K562 (cell line): ENCODE data around the gene ITGB2.

Experiments used
- CTCF ChIP-seq, 3 experiments: IDR thresholded peaks in 2 of 3; conservative IDR thresholded peaks in 1 of 3; 2 replicates each; pipeline ENCODE4 v1.5.1; 2011 to 2012; ENCODE audit warnings: low read length in 3 of 3, mild to moderate bottlenecking in 3 of 3, control low read depth in 2 of 3, improper control_type of control experiment in 1 of 3, inconsistent platforms in 1 of 3, low read depth in 1 of 3, mixed read lengths in 1 of 3, moderate library complexity in 1 of 3; ENCODE audit not compliant: insufficient read depth in 2 of 3
- ETS1 ChIP-seq: conservative IDR thresholded peaks from 2 replicates; pipeline ENCODE4 v1.6.1; 2011; ENCODE audit warnings: low read depth, mild to moderate bottlenecking, low read length; ENCODE audit not compliant: control insufficient read depth
- MAX ChIP-seq: sonication (generic); formaldehyde crosslinking; IDR thresholded peaks from 2 replicates; pipeline ENCODE4 v1.9.0; 2022; ENCODE audit warnings: mild to moderate bottlenecking, missing genetic modification reagents
- MXD1 ChIP-seq: fragments of 250-450 bp; sonication (Bioruptor Pico); IDR thresholded peaks from 2 replicates; pipeline ENCODE4 v1.8.0; 2021; ENCODE audit warnings: borderline replicate concordance, mild to moderate bottlenecking, moderate library complexity; ENCODE audit not compliant: poor library complexity, severe bottlenecking
- POLR2A ChIP-seq: fragments of 450-650 bp; conservative IDR thresholded peaks from 2 replicates; pipeline ENCODE4 v1.6.1; 2016
- SP2 ChIP-seq: IDR thresholded peaks from 2 replicates; pipeline ENCODE4 v1.6.1; 2011; ENCODE audit warnings: mild to moderate bottlenecking, low read depth, low read length, moderate library complexity; ENCODE audit not compliant: poor library complexity, severe bottlenecking; ENCODE audit errors: extremely low read depth

- 0 out of 2 replicates have a peak, but pooled peaks have one; percentile 20 for TF ChIP-seq ETS1
- TF ChIP-seq POLR2A = no peak
- no peak for TF ChIP-seq SP2
- TF ChIP-seq MAX = peak; percentile 40; the same call in 1 of the 2 replicates
- TF ChIP-seq CTCF (IDR thresholded peaks at IDR 0.05 in 2 of 3, conservative IDR thresholded peaks at IDR 0.05 in 1 of 3; ENCODE audit: insufficient read depth in 2 of 3, low read depth in 1 of 3, low read length in 3 of 3) = no peak
- no peak for TF ChIP-seq MXD1
These were observed 66.9 kb downstream of the ITGB2 start for GRCh38 chr21:44853601-44854390.
